ENCODE measurements around the gene NDUFAF5. TPM values are rescaled to one million over a fixed set of nuclear protein-coding genes. Genes with fewer than 3 reads are reported as not detected.
A peak's percentile ranks its signal among the peaks of the same experiment; 100 is the strongest.

NDUFAF5 gene
- total and polyA plus RNA-seq, 10 donors: 11.5 to 37.2 (median 25.4) TPM

GRCh38 chr20:13851279-13851678 is 66.5 kb downstream of the NDUFAF5 start:
- TF ChIP-seq CTCF (IDR thresholded peaks at IDR 0.05 in 8 of 11, conservative IDR thresholded peaks at IDR 0.05 in 3 of 11) (no peak), POLR2A (IDR thresholded peaks at IDR 0.05) (no peak), POLR2AphosphoS5 (IDR thresholded peaks at IDR 0.05) (no peak)
- no peaks in the 10 kb centered on the region for H3K27me3 ChIP-seq (replicated peaks in 1 of 7)
- H3K36me3 ChIP-seq: no peaks in the 10 kb centered on the region
- no peak overlapping the region for H3K4me3 ChIP-seq
- WGBS, 5 donors: 86 to 98% (median 89%) methylated on average over 2 of the region's 2 CpGs
- H3K27ac ChIP-seq: no peak overlapping the region
- H3K9me3 ChIP-seq: no peaks in the 10 kb centered on the region
- intact Hi-C loops (cut with DNase I; ENCODE audit: low total_unique reads): no loop called here
- no peaks in the 10 kb centered on the region for H3K4me1 ChIP-seq
- DNase-seq: no peak

- DNase-seq: no peak
- no peaks in the 10 kb centered on the region for H3K9me3 ChIP-seq
- H3K27ac ChIP-seq: peak overlapping the region in 2 of 8 donors; percentile 6 to 22
- TF ChIP-seq POLR2AphosphoS5 (IDR thresholded peaks at IDR 0.05) (no peak), POLR2A (IDR thresholded peaks at IDR 0.05) (no peak), CTCF (IDR thresholded peaks at IDR 0.05 in 8 of 11, conservative IDR thresholded peaks at IDR 0.05 in 3 of 11) (no peak)
- H3K27me3 ChIP-seq (replicated peaks in 1 of 7): no peaks in the 10 kb centered on the region
- H3K36me3 ChIP-seq: no peaks in the 10 kb centered on the region
- H3K4me1 ChIP-seq: peaks cover 0 to 7% (median 0%) of the 10 kb centered on the region in 6 donors
- H3K4me3 ChIP-seq: no peak overlapping the region
- intact Hi-C loops (cut with DNase I; ENCODE audit: low total_unique reads): no loop called here
- 50 to 70% (median 56%) methylated on average over 1 of the region's 1 CpG for WGBS, 5 donors
Measured at GRCh38 chr20:13852306-13852705, 67.5 kb downstream of the NDUFAF5 start.

- Histone ChIP-seq H3K36me3 (no peaks in the 10 kb centered on the region), H3K4me3 (no peak overlapping the region), H3K27me3 (replicated peaks in 1 of 7) (no peaks in the 10 kb centered on the region), H3K9me3 (no peaks in the 10 kb centered on the region), H3K27ac (no peak overlapping the region), H3K4me1 (peaks cover 0 to 11% (median 0%) of the 10 kb centered on the region in 6 donors)
- 68 to 82% (median 73%) methylated on average over 4 of the region's 4 CpGs for WGBS, 5 donors
- intact Hi-C loops (cut with DNase I; ENCODE audit: low total_unique reads): no loop called here
- DNase-seq: no peak
- no peak for TF ChIP-seq POLR2AphosphoS5 (IDR thresholded peaks at IDR 0.05)
- no peak for TF ChIP-seq CTCF (IDR thresholded peaks at IDR 0.05 in 8 of 11, conservative IDR thresholded peaks at IDR 0.05 in 3 of 11)
- TF ChIP-seq POLR2A (IDR thresholded peaks at IDR 0.05): no peak
Measured at GRCh38 chr20:13855613-13856012, 70.8 kb downstream of the NDUFAF5 start.

- H3K27me3 ChIP-seq (replicated peaks in 1 of 7): no peaks in the 10 kb centered on the region
- H3K27ac ChIP-seq: no peak overlapping the region
- intact Hi-C loops (cut with DNase I; ENCODE audit: low total_unique reads): no loop called here
- no peaks in the 10 kb centered on the region for H3K36me3 ChIP-seq
- 58 to 76% (median 73%) methylated on average over 4 of the region's 4 CpGs for WGBS, 5 donors
- H3K9me3 ChIP-seq: no peaks in the 10 kb centered on the region
- no peak for DNase-seq
- no peak overlapping the region for H3K4me3 ChIP-seq
- H3K4me1 ChIP-seq: peaks cover 0 to 11% (median 0%) of the 10 kb centered on the region in 6 donors
- TF ChIP-seq CTCF (IDR thresholded peaks at IDR 0.05 in 8 of 11, conservative IDR thresholded peaks at IDR 0.05 in 3 of 11) (no peak), POLR2A (IDR thresholded peaks at IDR 0.05) (no peak), POLR2AphosphoS5 (IDR thresholded peaks at IDR 0.05) (no peak)
Measured at GRCh38 chr20:13856354-13856753, 71.5 kb downstream of the NDUFAF5 start.
